ENCODE measurements around the gene STAG1. TPM values are rescaled to one million over a fixed set of nuclear protein-coding genes. Genes with fewer than 3 reads are reported as not detected.

Gene STAG1
- total and polyA plus RNA-seq, 2 experiments from 2014 or later, result 9.0 to 21.9 TPM

- TF ChIP-seq ZNF462 (CRISPR knock-in tag; IDR thresholded peaks at IDR 0.05), result no peak
- no peak for TF ChIP-seq EZH2phosphoT487 (IDR thresholded peaks at IDR 0.05; ENCODE audit: unreplicated experiment)
- TF ChIP-seq JUNB (IDR thresholded peaks at IDR 0.05; ENCODE audit: unreplicated experiment), result no peak
- no peak for TF ChIP-seq CREB1 (CRISPR knock-in tag; IDR thresholded peaks at IDR 0.05; ENCODE audit: low read depth)
- TF ChIP-seq ZNF331 (CRISPR knock-in tag; IDR thresholded peaks at IDR 0.05; ENCODE audit: low read depth), result no peak
- no peak for TF ChIP-seq CTCF (conservative IDR thresholded peaks at IDR 0.05; ENCODE audit: low read depth in 2 of 2)
- no peak for TF ChIP-seq EZH2 (IDR thresholded peaks at IDR 0.05; ENCODE audit: low read depth, unreplicated experiment)
- TF ChIP-seq POLR2AphosphoS5 (IDR thresholded peaks at IDR 0.05; ENCODE audit: low read depth), result no peak
- TF ChIP-seq REST (IDR thresholded peaks at IDR 0.05; ENCODE audit: unreplicated experiment), result no peak
- no peak for TF ChIP-seq ZNF114 (CRISPR knock-in tag; IDR thresholded peaks at IDR 0.05)
Measured at GRCh38 chr3:136604961-136605360, 147.2 kb downstream of the STAG1 start (continued).
